ENCODE measurements around the gene PDHX. TPM values are rescaled to one million over a fixed set of nuclear protein-coding genes. Genes with fewer than 3 reads are reported as not detected.

The PDHX gene
- total RNA-seq, 1 experiment from 2014 or later, result 78.9 TPM

DNA sequence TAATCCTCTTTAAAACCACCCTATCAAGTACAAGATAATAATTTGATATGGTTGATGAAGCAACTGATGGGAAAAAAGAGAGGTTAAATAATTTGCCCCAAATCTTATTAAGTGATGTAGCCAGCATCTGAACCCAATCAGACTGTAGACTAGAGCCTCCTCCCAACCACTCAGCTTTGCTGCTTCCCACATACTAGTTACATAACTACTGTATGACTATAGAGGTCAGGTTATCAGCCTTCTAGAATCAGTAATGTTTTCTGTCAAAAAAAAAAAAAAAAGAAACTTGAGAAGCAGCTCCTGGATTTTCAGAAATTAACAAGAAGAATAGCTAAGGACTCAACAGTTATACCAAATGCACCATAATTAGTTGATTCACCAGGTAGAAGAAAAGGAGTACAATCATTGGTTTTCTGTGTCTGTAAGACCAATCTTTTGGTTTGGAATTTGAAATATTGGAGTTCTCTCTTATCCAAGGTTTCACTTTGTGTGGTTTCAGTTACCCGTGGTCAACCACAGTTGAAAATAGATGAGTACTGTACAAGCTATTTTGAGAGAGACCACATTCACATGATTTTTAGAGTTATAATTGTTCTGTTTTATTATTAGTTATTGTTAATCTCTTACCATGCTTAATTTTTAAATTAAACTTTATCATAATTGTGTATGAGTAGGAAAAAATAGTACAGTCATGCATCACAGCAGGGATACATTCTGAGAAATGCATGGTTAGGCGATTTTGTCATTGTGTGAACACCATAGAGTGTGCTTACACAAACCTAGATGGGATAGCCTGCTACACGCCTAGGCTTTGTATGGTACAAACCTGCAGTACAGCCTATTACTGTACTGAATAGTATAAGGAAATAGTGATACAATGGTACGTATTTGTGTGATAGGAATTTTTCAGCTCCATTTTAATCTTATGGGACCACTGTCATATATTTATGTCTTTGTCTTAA is 72.2 kb downstream of the PDHX start:
- peak; percentile 57 for DNase-seq (ENCODE audit: low spot score)

GRCh38 chr11:34990916-34991315 is 74.5 kb downstream of the PDHX start:
- no peak for DNase-seq (ENCODE audit: low spot score)

DNA sequence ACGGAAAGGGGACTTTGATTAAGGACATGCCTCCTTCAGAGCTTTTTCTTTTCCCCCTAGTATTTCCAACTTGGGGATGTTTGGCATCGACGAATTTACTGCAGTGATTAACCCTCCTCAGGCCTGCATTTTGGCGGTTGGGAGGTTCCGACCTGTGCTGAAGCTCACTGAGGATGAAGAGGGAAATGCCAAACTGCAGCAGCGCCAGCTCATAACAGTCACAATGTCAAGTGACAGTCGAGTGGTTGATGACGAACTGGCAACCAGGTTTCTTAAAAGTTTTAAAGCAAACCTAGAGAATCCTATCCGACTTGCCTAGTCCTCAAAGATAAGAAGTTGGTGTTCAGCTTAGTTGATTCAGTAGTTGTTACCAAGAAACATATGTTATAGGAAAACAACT is 78.4 kb downstream of the PDHX start:
- no peak for DNase-seq (ENCODE audit: low spot score)

DNA sequence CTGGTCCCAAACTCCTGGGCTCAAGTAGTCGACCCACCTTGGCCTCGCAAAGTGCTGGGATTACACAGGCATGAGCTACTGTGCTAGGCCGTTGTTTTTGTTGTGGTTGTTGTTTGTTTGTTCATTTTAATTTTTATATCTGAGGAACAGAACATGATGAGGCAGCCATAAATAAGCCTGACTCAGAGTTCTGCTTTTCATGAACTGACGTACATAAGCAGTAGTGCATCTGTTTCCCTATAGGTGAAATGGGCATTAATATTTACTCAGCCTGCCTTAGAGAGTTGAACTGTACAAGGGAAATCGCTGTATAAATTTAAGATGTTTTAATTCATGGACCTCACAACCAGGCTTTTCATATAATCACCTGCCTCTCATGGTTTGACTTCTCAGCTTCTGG is 80.5 kb downstream of the PDHX start:
- no peak for DNase-seq (ENCODE audit: low spot score)

GRCh38 chr11:34997952-34998528 is 81.6 kb downstream of the PDHX start:
- peak; percentile 74 for DNase-seq (ENCODE audit: low spot score)

GRCh38 chr11:34999453-34999852 is 83.0 kb downstream of the PDHX start:
- DNase-seq (ENCODE audit: low spot score), result no peak

DNA sequence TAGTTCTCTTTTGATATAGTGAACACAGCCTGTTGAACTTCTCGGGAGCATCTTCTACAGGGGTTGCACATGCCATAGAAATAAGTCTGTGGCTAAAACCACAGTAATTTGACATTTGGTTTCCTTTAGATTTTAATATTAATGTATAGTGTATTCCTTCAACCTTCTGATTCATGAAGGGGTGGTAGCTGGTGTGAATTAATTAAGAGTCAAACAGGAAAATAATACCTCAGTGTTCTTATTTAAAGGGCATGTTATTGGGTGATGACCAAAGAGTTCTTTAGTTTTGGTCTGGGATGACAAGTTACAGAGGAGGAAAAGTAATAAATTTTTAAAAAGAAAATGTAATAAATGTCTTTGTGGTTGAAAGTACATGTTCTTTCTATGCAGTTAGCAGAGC is 86.8 kb downstream of the PDHX start:
- DNase-seq (ENCODE audit: low spot score), result no peak

GRCh38 chr11:35003658-35004057 is 87.2 kb downstream of the PDHX start:
- no peak for DNase-seq (ENCODE audit: low spot score)

DNA sequence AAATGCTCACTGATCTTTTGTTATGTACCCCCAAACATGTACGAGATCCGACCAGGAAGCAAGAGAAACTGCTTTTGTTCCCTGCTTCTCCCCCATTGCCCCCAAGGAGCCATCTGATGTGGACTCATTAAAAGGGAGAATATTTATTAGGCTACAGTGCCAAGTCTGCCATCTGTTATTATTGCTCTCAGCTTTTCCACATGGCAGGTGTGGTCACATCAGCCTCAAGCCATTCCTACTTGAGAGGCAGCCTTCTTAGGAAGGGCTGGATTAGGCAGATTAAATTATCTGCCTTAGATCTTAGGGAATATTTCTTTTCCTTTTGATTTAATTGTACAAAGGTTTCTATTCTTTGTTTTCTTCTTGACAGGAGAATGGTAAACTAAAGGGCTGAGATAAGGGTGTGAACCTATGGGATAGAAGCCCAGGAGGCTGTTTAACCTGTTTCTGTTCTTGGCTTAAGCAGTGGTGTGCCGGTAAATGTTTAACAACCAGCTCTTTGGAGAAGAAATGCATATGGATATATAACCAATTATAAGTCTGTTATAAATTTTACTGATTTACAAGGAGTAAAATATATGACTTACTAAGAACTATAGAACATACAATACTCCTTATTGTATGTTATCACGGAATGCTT is 88.8 kb downstream of the PDHX start:
- DNase-seq (ENCODE audit: low spot score), result no peak

- no peak for DNase-seq (ENCODE audit: low spot score)
These were observed 90.1 kb downstream of the PDHX start for GRCh38 chr11:35006389-35007128.

- no peak for DNase-seq (ENCODE audit: low spot score)
These were observed 90.9 kb downstream of the PDHX start for GRCh38 chr11:35007277-35007676.

GRCh38 chr11:35009191-35009943 is 92.9 kb downstream of the PDHX start:
- peak; percentile 83 for DNase-seq (ENCODE audit: low spot score)

- no peak for DNase-seq (ENCODE audit: low spot score)
These were observed 93.5 kb downstream of the PDHX start for GRCh38 chr11:35009944-35010342.

GRCh38 chr11:35010654-35011053 is 94.2 kb downstream of the PDHX start:
- no peak for DNase-seq (ENCODE audit: low spot score)

DNA sequence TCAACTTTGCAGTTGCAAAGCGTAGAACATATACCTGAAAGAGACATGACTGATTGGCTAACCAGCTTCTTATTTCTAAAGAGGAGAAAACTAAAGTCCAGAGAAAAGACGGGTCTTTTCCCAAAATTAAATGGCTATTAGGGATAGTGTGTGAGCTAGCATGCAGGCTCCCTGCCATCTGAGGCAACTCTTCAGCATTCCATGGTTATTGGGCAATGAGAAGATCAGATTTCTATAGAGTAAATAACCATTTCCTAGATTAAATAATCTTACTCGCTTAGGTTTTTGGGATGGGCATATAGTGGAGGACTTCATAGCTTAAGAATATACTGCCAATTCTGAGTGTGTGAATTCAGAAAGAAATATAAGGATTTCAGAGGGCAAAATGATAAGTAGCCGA is 95.0 kb downstream of the PDHX start:
- no peak for DNase-seq (ENCODE audit: low spot score)

DNA sequence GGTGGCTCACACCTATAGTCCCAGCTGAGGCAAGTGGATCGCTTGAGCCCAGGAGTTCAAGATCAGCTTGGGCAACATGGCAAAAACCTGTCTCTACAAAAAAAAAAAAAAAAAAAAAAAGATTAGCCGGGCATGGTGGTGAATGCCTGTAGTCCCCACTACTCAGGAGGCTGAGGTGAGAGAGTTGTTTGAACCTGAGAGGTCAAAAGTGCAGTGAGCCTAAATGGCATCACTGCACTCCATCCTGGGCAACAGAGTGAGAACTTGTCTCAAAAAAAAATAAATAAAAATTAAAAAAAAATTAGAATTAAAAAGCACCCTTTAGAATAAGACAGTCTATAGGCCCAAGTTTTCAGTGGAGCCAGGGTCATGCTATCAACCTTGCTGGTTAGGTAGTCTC is 95.5 kb downstream of the PDHX start:
- DNase-seq (ENCODE audit: low spot score), result no peak

DNA sequence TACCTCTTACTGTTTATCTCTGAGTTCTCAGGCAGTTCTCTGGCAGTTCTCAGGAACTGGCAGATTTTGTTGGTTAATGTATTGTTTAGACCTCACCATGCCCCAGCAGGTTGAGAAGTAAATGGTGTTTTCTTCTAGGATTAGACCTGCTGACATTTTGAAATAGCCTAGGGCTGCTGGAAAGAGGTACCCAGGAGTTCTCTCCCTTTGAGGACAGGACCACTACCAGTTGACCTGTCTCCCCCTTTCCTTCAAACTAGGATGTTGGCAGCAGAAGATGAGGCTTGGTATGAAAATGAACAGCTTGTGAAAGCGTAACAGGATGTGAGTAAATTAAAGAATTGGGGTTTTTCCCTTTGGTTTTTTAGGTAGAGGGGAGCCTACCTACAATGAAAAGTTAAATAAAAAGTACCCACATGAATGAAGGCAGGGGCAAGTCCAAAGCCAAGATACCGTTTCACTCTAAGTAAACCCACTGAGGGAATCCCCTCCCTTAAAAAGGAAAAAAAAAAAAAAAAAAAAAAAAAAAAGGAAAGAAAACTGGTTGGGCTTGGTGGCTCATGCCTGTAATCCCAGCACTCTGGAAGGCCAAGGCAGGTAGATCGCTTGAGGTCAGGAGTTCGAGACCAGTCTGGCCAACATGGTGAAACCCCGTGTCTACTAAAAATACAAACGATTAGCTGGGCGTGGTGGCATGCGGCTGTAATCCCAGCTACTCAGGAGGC is 96.2 kb downstream of the PDHX start:
- DNase-seq (ENCODE audit: low spot score), result no peak

GRCh38 chr11:35013514-35014233 is 97.3 kb downstream of the PDHX start:
- no peak for DNase-seq (ENCODE audit: low spot score)

DNA sequence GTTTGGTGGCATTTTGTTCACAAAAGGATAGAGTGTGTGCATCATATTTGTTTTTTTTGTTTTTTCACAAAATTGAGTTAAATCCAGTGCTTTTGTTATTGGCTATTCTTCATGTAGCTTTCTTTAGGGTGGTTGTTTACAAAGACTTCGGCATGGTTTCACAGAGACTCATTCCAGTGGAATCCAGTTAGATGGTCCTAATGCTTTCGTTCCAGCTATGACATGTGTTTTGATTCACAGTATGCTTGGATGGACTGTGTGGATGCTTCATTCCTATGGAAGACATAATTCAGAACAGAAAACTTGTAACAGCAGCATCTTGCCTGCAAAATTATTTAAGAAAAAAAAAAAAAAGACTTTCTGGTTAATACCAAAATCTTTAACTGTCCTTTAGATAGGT is 97.9 kb downstream of the PDHX start:
- DNase-seq (ENCODE audit: low spot score), result peak; percentile 38
